ENCODE measurements around the gene CRABP1.

The CRABP1 gene

DNA sequence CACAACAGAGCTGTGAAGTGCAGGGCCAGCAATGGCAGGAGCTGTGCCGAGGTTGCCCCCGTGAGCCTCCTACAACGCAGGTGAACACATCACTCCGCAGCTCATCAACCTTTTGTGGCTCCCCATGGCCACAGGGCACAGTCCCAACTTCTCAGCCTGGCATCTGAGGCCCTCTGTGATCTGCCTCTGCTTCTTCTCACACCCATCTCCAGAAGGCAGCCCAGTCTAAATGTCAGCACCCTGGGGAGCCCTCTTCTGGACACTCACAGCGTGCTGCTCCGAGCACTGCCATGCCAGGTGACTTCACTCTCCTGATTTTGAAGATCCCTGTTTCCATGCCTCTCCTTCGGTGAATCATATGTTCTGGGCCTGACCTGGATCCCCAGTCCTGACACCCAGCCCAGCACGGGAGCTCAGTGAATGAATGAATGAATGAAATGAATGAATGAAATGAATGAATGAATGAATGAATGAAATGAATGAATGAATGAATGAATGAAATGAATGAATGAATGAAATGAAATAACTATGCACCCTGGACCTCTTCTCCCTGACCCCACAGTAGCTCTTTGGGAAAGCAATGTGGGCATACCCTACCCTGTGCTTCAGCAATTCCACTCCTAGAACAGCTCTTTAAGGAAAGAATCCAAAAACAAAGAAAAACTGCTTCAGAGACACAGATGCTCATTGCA, 22.9 kb upstream of the CRABP1 start:
- DNase-seq = no peak

DNA sequence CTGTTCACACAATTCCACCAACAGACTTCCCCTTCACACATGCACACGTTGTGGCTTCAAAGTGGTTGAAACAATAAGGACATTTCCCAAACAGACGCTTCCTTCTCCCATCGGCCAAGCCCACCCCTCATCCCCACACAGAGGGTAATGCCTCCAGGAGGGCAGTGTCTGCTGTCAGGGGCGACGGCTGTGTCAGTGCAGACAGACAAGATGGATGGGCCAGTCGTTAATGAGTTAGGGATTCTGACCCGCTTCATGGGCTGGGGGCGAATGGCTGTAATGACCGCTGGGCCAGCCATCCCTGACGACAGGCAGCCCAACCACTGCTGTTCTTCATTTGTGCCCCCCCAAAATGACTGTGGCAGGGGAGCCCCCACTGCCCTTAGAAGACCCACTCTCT, 20.6 kb upstream of the CRABP1 start:
- no peak for DNase-seq

DNA sequence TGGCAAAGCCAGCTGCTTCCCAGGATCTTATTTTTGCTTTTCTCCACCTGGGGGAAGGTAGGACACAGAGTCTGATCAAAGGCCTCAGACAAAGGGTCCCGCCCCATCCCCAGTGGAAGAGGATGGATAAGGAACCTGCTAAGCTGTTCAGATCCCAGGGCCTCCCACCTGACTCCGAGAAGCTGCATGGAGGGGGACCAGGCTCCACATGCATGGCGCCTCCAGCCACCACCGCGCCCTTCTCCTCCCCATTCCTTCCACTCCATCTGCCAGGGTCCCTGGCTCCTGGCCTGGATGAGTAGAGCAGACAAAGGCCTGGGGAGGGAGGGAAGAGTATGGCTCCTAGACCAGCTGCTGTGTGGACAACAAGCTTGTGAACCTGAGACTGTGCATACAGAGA, 20.0 kb upstream of the CRABP1 start:
- no peak for DNase-seq

DNA sequence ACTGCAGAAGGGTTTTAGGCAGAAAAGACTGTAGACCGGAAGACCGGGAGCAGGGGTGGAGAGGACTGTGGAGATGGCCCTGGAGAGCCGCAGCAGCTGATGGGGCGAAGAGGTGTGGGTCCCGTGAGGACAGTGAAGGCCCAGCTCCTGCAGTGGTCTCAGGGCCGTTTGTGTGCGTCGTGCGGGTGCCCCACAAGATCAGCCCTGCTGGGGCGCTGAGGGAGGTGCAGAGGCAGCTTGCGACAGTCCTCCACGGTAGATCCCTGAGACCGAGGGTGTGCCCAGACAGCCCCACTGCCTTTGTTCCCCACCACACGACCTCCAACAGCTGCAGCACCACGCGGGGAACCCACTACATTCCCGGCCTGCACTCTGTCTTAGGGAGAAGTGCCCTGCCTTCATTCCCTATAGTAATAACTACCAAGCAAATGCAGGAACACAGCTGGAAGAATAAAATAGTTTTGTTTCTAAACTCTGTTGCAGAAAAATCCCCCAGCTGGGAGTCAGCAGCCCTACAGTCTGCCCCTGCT, 19.0 kb upstream of the CRABP1 start:
- DNase-seq = no peak

DNA sequence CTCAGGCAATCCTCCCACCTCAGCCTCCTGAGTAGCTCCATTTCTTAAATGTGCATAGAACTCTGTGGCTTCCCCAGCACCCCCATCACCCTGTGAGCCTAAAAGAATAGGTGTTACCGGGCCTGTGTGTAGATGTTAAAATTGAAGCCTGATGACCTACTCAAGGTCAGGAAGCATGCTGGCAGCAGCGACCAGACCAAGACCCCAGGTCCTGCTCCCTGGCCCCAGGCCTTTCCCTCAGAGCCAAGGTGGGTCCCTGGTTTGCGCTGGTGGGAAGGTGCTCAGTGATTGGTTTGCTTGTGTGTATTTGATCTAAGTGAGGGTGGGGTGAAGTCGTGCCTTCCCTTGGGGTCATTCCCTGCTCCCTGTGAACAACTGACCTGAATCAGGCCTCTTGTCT, 18.4 kb upstream of the CRABP1 start:
- DNase-seq = no peak

DNA sequence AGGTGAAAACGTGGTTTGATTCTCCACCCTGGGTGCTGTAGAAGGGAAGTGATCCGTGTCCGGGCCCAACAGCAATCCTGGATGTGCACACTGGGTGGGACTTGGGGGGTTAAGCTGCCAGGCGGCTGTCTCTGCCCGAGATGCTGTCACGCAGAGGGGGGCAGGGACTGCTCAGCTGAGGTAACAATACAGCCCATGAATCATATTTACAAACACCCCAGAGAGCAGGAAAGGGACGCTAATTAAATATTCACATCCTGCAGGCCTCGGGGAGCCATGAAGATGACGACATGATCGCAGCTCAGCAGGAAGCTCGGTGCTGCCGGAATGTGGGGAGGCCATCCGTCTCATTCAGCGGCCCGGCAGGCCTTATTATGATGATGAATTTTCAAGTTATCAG, 17.9 kb upstream of the CRABP1 start:
- no peak for DNase-seq

DNA sequence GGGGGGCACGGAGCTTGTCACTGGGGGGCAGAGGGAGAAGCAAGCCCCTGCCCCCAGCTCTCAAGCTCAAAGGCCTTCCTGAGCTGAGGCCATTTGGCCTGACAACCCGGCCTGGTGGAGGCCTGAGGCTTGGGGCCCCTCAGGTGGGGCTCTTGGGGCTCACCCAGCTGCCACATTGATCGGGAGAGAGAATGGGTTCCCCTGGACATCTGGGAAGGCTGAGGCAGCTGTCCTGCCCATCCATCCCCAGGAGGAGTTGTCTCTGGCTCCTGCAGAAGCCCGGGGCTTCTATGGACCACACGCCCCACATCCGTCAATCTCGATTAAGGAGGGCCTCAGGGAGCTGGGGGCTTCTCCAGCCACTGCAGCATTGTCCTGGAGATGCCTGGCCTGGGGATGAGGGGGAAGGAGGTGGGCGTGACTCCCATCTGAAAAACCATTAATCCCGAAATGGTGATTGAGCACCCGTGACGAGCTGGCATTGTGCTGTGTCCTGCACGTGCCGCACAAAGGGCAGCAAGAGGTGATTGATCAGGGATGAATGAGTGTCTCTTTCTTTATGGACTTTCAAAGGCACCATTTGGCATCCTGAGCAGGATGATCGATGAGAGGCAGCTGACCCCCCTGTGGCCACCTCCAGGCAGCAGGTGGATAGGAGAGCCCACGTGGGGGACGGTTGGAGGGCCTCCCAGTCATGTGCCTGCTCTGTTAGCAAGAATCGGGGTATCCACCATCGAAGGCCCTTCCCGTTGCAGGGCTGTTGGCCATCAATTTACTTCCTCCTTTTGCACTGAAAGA, 17.2 kb upstream of the CRABP1 start:
- no peak for DNase-seq

DNA sequence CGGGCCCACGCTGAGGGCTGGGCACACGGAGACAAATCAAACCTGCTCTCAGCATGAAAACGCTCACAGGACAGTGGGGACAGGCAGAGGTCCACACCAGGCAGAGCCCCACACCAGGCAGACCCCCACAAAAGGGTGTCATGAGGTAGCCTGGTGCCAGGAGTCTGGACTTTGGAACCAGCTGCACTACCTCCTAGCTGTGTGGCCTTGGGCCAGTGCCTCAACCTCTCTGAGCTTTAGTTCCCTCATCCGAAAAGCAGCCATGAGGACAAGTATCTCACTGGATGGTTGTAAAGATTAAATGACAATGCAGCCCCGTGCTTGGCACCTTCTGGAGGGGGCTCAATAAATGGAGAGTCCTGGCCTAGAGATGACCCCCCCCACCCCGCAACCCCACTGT, 16.5 kb upstream of the CRABP1 start:
- DNase-seq = no peak

DNA sequence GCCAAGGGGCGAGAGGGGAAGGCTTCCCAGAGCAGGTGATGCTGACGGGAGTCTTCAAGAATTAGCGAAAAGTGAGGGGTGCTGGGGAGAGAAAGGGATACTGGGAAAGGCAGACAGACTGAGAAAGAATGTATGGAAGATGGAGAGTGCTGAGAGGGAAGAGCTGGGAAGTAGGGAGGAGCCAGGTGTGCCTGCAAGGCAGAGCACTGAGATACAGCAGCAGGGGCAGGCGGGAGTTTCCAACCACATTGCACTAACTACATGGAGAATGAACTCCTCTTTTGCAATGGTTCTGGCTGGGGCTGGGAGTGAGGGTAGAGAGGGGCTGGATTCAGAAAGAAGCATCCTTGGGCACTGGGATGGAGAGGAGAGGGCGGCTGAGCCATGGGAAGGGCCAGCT, 16.0 kb upstream of the CRABP1 start:
- no peak for DNase-seq

DNA sequence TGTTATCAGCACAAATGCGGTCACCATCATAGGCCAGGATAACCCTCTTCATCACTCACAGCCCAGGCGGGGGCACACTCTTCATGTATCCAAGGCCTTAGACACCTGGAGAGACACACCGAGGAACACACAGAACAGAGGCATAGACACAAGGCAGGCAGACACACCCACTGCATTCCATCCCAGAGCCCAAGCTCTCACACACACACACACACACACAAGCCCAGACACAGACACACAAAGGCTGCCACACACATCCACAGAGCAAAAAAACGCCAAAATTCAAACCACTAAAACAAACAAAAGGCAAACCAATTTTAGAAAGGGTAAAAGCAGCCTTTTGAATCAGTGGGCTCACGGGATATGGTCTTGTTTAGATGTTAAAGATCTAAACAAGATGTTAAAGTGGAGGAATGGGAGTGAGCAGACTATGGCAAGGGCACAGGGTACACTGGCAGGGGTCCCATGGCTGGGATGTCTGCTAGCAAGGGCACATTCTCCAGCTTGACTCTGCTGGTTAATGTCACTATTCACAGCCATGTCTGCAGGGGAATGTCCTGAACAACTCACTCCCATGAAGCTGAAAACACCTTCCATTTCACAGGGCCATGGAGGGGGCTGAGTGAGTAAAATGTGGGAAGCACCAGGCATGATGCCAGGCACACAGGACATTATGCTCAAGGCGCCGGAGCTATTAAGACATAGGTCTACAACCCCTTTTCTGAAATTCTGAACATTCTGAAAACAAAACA, 14.9 kb upstream of the CRABP1 start:
- no peak for DNase-seq

DNA sequence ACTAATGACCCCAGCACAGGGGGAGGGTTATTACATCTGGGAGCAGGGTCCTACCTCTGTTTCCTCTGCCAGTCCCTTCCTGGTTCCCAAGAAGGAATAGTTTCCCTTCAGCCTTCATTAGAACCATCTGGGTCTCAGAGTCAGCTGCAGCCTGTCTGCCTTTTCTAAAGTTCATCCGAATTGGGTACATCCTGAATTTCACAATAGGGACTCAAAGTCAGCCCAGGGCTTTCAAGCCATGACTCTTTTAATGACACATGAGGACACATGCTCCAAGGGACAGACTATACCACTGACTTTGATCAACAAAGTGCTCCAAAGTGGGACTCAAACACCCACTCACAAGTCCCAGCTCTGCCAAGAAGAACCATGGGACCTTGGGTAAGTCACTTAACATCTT, 12.7 kb upstream of the CRABP1 start:
- DNase-seq = no peak

DNA sequence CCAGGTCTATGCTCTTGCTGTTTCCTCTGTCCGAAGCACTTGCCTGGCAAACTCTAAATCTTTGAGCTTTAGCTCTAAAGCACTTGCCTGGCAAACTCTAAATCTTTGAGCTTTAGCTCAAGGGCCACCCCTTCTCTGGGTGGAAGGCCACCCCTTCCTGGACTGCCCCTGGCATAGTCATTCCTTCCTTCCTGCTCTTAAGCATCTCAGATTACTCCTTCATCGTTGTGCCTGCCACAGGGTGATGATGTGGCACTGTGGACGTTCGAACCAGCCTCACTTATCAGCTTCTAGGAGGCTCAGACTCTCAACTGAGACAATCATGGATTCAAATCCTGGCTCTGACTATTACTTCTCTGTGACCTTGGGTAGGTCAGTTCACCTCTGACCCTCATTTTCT, 10.5 kb upstream of the CRABP1 start:
- no peak for DNase-seq

DNA sequence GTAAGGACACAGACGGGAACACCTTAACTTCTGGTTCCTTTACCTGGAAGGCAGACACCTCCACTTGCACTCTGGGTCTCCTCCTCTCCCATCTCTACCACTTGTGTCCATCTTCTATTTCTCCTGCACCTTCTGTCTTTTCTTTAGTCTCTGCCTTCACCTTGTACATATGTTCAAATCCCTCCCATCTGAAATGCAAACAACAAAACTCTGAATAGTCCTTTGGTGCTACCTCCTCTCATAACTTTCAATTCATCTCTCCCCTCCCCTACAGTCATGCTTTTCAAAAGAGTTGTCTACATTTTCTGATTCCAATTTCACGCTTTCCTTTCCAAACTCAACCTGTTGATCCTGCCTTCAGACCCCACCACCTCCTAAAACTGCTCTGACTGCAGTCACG, 5.3 kb upstream of the CRABP1 start:
- DNase-seq = no peak

DNA sequence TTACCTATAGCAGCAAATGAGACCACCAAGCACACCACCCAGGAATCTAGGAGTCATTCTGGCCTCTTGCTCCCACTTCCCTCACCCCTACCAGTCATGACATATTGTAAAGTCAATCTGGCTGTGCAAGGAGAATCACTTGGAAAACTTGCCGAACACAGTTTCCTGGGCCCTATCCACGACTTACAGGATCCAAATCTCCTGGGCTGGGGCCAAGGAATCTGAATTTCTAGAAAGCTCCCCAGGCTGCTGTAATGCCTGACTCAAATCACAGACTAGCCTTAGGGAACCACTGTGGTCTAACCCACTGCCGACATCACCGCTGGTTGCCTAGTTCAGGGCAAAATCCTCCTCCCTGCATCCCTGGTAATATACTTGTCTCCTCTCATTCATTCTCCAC, 4.2 kb upstream of the CRABP1 start:
- DNase-seq = no peak

DNA sequence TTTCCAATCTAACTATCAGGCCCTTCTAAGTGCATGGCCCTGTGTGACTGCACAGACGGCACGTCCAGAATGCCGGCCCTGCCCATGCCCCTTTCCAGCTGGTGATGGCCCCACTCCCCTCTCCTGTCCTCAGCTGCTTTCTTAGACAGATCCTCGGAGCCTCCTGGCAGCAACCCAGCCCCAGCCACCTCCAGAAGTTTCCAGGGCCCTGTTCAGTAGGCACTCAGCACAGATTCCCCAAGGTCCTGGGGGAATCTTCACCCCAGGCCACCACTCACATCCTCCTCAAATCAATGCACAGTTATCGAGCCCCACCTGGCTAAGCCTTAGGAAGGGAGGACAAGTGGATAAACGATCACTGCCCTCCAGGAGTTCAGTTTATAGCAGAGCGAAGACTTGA, 1.4 kb upstream of the CRABP1 start:
- no peak for DNase-seq

DNA sequence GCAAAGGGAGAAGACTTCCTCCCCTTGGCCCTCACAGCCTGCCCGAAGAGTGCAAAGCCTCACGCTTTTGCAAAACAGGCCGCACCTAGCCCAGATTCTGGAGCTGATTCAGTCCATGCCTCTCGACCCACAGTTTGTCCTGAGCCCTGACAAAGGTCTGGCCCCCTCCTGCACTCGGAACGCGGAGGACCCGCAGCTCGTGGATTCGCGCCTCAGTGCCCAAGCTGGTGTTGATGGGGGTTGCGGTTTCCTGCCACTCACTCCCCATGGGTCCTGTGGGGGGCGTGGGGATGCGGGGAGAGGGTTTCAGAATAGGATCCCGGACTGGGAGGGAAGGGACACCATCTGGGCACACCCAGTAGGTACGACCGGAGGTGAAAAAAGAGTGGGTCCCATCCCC, 594 bp upstream of the CRABP1 start:
- no peak for DNase-seq

DNA sequence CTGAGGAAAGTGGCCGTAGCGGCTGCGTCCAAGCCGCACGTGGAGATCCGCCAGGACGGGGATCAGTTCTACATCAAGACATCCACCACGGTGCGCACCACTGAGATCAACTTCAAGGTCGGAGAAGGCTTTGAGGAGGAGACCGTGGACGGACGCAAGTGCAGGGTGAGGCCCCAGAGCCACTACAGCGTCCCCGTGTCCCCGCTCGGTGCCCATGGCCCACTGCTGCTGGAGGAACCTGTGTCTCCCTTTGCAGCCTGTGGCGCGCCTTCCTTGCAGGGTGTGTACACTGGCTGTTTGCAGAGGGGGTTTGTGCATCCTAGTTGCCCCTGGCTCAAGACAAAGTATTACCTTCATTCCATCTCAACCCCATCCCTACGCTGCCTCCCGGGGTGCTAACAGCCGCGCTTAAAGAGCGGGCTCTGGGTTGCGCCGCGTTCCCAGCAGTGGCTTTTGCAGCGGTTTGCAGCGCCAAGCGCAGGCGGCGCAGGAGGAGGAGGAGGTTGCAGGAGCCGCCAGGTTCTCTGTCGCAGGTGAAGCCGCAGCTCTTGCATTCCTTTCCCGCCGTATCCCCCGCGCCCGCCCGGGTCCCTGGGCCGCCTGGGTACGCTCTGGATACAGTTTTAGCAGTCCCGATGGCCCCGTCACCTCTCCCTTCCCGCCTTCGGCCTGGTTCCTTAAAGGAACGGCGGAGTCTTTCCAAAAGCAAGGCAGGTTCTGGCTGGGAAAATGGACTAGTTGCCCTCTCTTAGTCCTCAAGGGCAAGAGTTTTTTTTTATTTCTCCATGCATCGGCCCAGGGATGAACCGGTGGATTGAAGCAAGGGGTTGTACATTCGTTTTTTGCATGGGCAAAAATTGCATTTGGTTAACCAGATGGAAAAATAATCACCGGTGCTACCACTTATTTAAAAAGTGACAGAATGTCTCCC, 1.2 kb downstream of the CRABP1 start:
- DNase-seq = no peak

DNA sequence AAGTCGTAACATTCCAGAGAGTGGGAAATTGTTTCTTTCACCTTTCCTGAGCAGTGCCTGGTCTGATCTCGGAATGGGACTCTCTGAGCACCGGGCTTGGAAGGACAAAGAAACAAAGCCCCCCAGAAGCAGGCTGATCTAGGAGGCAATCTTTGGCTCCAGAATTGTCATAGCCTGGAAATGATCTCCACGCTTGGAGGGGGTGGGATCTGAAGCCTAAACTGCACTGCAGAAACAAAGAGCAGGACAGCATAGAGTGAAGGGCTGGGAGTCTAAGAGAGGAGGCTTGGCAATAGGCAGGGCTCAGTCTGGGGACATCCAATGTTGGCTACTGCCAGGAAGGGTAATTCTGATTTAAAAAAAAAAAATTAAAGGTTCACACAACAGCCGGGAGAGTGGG, 1.9 kb downstream of the CRABP1 start:
- DNase-seq = no peak

DNA sequence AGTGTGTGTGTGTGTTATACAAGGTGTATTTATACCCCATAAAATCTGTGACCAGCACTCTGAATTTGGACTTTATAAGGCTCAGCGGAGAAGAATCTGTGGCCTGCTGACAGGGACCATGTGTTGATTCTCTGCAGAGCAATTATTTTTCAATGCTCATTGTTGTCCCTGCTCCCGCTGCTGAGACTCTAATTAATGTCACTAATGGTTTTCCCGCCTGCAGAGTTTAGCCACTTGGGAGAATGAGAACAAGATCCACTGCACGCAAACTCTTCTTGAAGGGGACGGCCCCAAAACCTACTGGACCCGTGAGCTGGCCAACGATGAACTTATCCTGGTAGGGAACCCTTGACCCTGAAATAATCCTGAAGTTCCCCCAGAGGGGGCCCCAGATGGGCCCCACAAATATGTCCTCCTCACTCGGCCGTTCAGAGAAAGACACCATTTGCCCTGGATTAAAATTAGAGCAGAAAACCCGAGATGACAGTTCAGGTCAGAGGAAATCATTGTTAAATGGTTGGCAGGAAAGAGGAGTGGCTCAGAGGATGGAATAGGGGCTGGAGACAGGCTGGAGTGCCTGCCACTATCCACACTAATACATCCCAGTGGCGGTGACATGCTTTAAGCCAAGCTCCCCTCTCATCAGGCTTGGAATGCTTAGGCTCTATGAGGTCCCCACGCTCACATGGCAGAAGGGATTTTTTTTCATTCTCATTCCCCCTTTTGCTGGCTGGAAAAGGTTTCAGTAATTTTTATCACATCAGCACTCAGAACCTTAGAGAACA, 3.3 kb downstream of the CRABP1 start:
- DNase-seq = no peak

DNA sequence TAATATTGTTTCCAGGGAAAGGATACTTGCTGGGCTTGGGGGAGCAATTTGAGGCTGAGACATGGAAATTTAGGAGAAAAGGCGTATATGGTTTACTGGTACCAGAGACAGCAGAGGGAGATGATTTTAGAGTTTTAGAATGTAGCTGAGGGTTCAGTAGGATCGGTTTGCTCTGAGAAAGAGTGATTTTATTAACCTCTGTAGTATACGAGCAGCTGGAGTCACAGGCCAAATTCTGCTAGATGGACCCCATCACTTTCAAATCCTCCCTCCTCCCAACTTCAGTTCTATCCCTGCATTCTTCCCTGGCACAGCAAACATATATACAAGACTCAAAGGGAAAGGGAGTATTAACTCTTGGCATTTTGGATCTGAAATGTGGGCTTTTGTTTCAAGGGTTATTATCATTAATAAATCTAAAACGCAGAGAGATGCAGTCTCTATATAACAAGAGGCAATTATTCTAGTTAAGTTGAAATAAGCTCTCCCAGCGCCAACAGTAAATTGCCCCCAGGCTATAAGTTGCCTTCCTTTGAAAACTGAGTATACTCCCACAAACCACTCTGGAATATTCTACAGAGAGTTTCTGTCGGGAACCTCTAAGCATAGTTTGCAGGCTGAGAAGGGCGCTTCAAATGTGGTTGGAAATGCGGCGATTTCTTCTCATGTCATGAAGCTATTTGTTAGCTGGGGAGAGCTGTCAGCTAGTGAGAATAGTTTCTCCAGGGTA, 5.4 kb downstream of the CRABP1 start:
- no peak for DNase-seq
